ENCODE data around the gene GRHPR. TPM values are rescaled to one million over a fixed set of nuclear protein-coding genes. Genes with fewer than 3 reads are reported as not detected.

GRHPR gene
- total RNA-seq, 1 donor from 2014 or later = 88.1 TPM

DNA sequence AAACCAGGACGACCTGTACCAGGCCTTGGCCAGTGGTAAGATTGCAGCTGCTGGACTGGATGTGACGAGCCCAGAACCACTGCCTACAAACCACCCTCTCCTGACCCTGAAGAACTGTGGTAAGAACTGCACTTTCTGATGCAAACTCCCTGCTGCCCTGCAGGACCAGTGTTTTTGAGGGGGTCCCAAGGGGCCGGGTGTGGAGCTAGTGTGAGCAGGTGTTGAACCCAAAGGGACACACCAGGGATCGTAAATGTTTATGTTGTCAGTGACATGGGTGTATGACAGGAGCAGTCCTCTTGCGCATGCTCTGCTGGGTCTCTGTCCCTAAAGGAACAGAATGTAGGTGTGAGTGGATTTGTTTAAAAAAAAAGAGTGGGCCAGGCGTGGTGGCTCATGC lies 9.5 kb downstream of the GRHPR start:
- Mint-ChIP-seq H3K27me3 (ENCODE audit: low read depth, unreplicated experiment) (no peaks in the 10 kb centered on the region), H3K4me3 (ENCODE audit: unreplicated experiment) (no peak overlapping the region), H3K9me3 (ENCODE audit: unreplicated experiment) (no peaks in the 10 kb centered on the region), H3K27ac (ENCODE audit: unreplicated experiment) (no peak overlapping the region), H3K4me1 (ENCODE audit: low read depth, unreplicated experiment) (peaks cover 15% of the 10 kb centered on the region), H3K36me3 (ENCODE audit: low read depth, unreplicated experiment) (peaks cover 21% of the 10 kb centered on the region)
- peaks cover 5% of the 10 kb centered on the region for H3K4me1 ChIP-seq (ENCODE audit: insufficient read depth, low read length)
- H3K27ac ChIP-seq (ENCODE audit: low read depth, low read length) = no peak overlapping the region
- H3K9me3 ChIP-seq (ENCODE audit: insufficient read depth, low read depth, low read length) = no peaks in the 10 kb centered on the region
- FAIRE-seq (no peak), DNase-seq (ENCODE audit: low read depth) (no peak)
- no peak overlapping the region for H3K4me2 ChIP-seq (ENCODE audit: low read length)
- peaks cover 30% of the 10 kb centered on the region for H3K36me3 ChIP-seq (ENCODE audit: insufficient read depth, low read length)
- peaks cover 2% of the 10 kb centered on the region for H3K79me2 ChIP-seq (ENCODE audit: insufficient read depth, low read length)
- H3K4me3 ChIP-seq (ENCODE audit: insufficient read depth, low read depth, low read length) = no peak overlapping the region
- peaks cover 50% of the 10 kb centered on the region for H4K20me1 ChIP-seq (ENCODE audit: insufficient read depth, low read length)
- no peak overlapping the region for H3K9ac ChIP-seq (ENCODE audit: low read length)
- H3K27me3 ChIP-seq (ENCODE audit: insufficient read depth, low read length) = no peaks in the 10 kb centered on the region
- TF ChIP-seq EZH2 (IDR thresholded peaks at IDR 0.05; ENCODE audit: insufficient read depth, low read length) = no peak
- TF ChIP-seq, protein P1, sequence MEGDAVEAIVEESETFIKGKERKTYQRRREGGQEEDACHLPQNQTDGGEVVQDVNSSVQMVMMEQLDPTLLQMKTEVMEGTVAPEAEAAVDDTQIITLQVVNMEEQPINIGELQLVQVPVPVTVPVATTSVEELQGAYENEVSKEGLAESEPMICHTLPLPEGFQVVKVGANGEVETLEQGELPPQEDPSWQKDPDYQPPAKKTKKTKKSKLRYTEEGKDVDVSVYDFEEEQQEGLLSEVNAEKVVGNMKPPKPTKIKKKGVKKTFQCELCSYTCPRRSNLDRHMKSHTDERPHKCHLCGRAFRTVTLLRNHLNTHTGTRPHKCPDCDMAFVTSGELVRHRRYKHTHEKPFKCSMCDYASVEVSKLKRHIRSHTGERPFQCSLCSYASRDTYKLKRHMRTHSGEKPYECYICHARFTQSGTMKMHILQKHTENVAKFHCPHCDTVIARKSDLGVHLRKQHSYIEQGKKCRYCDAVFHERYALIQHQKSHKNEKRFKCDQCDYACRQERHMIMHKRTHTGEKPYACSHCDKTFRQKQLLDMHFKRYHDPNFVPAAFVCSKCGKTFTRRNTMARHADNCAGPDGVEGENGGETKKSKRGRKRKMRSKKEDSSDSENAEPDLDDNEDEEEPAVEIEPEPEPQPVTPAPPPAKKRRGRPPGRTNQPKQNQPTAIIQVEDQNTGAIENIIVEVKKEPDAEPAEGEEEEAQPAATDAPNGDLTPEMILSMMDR (IDR thresholded peaks at IDR 0.05; ENCODE audit: insufficient read depth, low read depth, low read length) = no peak
- H2AFZ ChIP-seq (ENCODE audit: low read depth, low read length) = no peak overlapping the region

GRCh38 chr9:37433867-37434371 lies 11.4 kb downstream of the GRHPR start:
- no peaks in the 10 kb centered on the region for H3K9me3 Mint-ChIP-seq (ENCODE audit: unreplicated experiment)
- peaks cover 12% of the 10 kb centered on the region for H3K79me2 ChIP-seq (ENCODE audit: insufficient read depth, low read length)
- H3K27me3 ChIP-seq (ENCODE audit: insufficient read depth, low read length) = no peaks in the 10 kb centered on the region
- H3K9me3 ChIP-seq (ENCODE audit: insufficient read depth, low read depth, low read length) = no peaks in the 10 kb centered on the region
- H3K4me2 ChIP-seq (ENCODE audit: low read length) = no peak overlapping the region
- no peak for FAIRE-seq
- H3K4me1 ChIP-seq (ENCODE audit: insufficient read depth, low read length) = peaks cover 5% of the 10 kb centered on the region
- peaks cover 15% of the 10 kb centered on the region for H3K4me1 Mint-ChIP-seq (ENCODE audit: low read depth, unreplicated experiment)
- H3K4me3 ChIP-seq (ENCODE audit: insufficient read depth, low read depth, low read length) = no peak overlapping the region
- peaks cover 26% of the 10 kb centered on the region for H3K36me3 Mint-ChIP-seq (ENCODE audit: low read depth, unreplicated experiment)
- H3K27me3 Mint-ChIP-seq (ENCODE audit: low read depth, unreplicated experiment) = no peaks in the 10 kb centered on the region
- H2AFZ ChIP-seq (ENCODE audit: low read depth, low read length) = no peak overlapping the region
- H3K36me3 ChIP-seq (ENCODE audit: insufficient read depth, low read length) = peaks cover 39% of the 10 kb centered on the region
- H4K20me1 ChIP-seq (ENCODE audit: insufficient read depth, low read length) = peaks cover 63% of the 10 kb centered on the region
- no peak overlapping the region for H3K27ac Mint-ChIP-seq (ENCODE audit: unreplicated experiment)
- H3K4me3 Mint-ChIP-seq (ENCODE audit: unreplicated experiment) = no peak overlapping the region
- no peak for DNase-seq (ENCODE audit: low read depth)
- no peak overlapping the region for H3K9ac ChIP-seq (ENCODE audit: low read length)
- H3K27ac ChIP-seq (ENCODE audit: low read depth, low read length) = no peak overlapping the region
- TF ChIP-seq, protein P1 (IDR thresholded peaks at IDR 0.05; ENCODE audit: insufficient read depth, low read depth, low read length) = no peak
- TF ChIP-seq EZH2 (IDR thresholded peaks at IDR 0.05; ENCODE audit: insufficient read depth, low read length) = no peak

DNA sequence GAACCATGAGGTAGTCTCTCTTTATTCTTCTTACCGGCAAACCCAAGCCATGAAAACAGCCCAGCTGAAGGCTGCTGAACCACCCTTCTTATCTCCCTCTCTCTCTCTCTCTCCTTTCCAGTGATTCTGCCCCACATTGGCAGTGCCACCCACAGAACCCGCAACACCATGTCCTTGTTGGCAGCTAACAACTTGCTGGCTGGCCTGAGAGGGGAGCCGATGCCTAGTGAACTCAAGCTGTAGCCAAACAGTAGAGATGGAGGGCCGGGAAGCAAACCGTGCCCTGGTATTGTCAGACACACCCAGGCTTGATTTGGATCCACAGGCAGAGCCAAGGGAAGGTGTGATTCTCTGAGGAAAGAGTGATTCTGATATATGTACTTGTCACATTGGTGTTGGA lies 14.0 kb downstream of the GRHPR start:
- no peaks in the 10 kb centered on the region for H3K27me3 Mint-ChIP-seq (ENCODE audit: low read depth, unreplicated experiment)
- Histone ChIP-seq H3K27me3 (ENCODE audit: insufficient read depth, low read length) (no peaks in the 10 kb centered on the region), H3K36me3 (ENCODE audit: insufficient read depth, low read length) (peaks cover 47% of the 10 kb centered on the region), H3K79me2 (ENCODE audit: insufficient read depth, low read length) (peaks cover 25% of the 10 kb centered on the region), H3K9me3 (ENCODE audit: insufficient read depth, low read depth, low read length) (no peaks in the 10 kb centered on the region), H4K20me1 (ENCODE audit: insufficient read depth, low read length) (peaks cover 85% of the 10 kb centered on the region), H2AFZ (ENCODE audit: low read depth, low read length) (no peak overlapping the region), H3K4me2 (ENCODE audit: low read length) (no peak overlapping the region), H3K4me1 (ENCODE audit: insufficient read depth, low read length) (peaks cover 5% of the 10 kb centered on the region), H3K4me3 (ENCODE audit: insufficient read depth, low read depth, low read length) (no peak overlapping the region), H3K9ac (ENCODE audit: low read length) (no peak overlapping the region), H3K27ac (ENCODE audit: low read depth, low read length) (no peak overlapping the region)
- no peak overlapping the region for H3K27ac Mint-ChIP-seq (ENCODE audit: unreplicated experiment)
- H3K4me3 Mint-ChIP-seq (ENCODE audit: unreplicated experiment) = no peak overlapping the region
- TF ChIP-seq, protein P1 (IDR thresholded peaks at IDR 0.05; ENCODE audit: insufficient read depth, low read depth, low read length) = no peak
- TF ChIP-seq EZH2 (IDR thresholded peaks at IDR 0.05; ENCODE audit: insufficient read depth, low read length) = no peak
- peaks cover 28% of the 10 kb centered on the region for H3K36me3 Mint-ChIP-seq (ENCODE audit: low read depth, unreplicated experiment)
- peaks cover 15% of the 10 kb centered on the region for H3K4me1 Mint-ChIP-seq (ENCODE audit: low read depth, unreplicated experiment)
- no peaks in the 10 kb centered on the region for H3K9me3 Mint-ChIP-seq (ENCODE audit: unreplicated experiment)
- no peak for FAIRE-seq
- DNase-seq (ENCODE audit: low read depth) = no peak

All from astrocyte (in vitro differentiated cells and primary cell).